Measurements from ENCODE around the gene LRMDA. TPM values are rescaled to one million over a fixed set of nuclear protein-coding genes. Genes with fewer than 3 reads are reported as not detected.

The LRMDA gene
- total RNA-seq, 1 donor from 2014 or later, result 5.2 TPM

- Mint-ChIP-seq H3K36me3 (no peaks in the 10 kb centered on the region), H3K27ac (no peak overlapping the region), H3K9me3 (peaks cover 9% of the 10 kb centered on the region), H3K4me3 (no peak overlapping the region), H3K27me3 (ENCODE audit: insufficient read depth, low read depth) (peaks cover 16% of the 10 kb centered on the region), H3K4me1 (peaks cover 47% of the 10 kb centered on the region)
- Histone ChIP-seq H4K20me1 (ENCODE audit: low read depth) (no peaks in the 10 kb centered on the region), H3K4me3 (no peak overlapping the region), H3K27me3 (peaks cover 72% of the 10 kb centered on the region), H3F3A (ENCODE audit: low read depth) (peaks cover 17% of the 10 kb centered on the region), H3K4me1 (peaks cover 29% of the 10 kb centered on the region), H3K9ac (no peak overlapping the region), H3K27ac (no peak overlapping the region), H3K9me3 (ENCODE audit: low read depth) (no peaks in the 10 kb centered on the region), H3K79me2 (ENCODE audit: low read depth) (no peaks in the 10 kb centered on the region), H2AFZ (replicated peaks) (no peak overlapping the region), H3K4me2 (no peak overlapping the region), H3K36me3 (no peaks in the 10 kb centered on the region)
- no peak for DNase-seq (ENCODE audit: low spot score)
- TF ChIP-seq EZH2 (IDR thresholded peaks at IDR 0.05), result no peak
- no peak for TF ChIP-seq EZH2phosphoT487 (IDR thresholded peaks at IDR 0.05)
- no peak for TF ChIP-seq CTCF (IDR thresholded peaks at IDR 0.05)
Observed at GRCh38 chr10:75436896-75437295, 5.5 kb downstream of the LRMDA start.

- H3K79me2 ChIP-seq (ENCODE audit: low read depth), result no peaks in the 10 kb centered on the region
- H3K36me3 ChIP-seq, result no peaks in the 10 kb centered on the region
- no peak overlapping the region for H3K4me3 Mint-ChIP-seq
- H3F3A ChIP-seq (ENCODE audit: low read depth), result peaks cover 12% of the 10 kb centered on the region
- no peaks in the 10 kb centered on the region for H3K36me3 Mint-ChIP-seq
- H3K27me3 Mint-ChIP-seq (ENCODE audit: insufficient read depth, low read depth), result peaks cover 11% of the 10 kb centered on the region
- peaks cover 41% of the 10 kb centered on the region for H3K4me1 Mint-ChIP-seq
- no peak overlapping the region for H3K27ac ChIP-seq
- H4K20me1 ChIP-seq (ENCODE audit: low read depth), result no peaks in the 10 kb centered on the region
- H3K4me3 ChIP-seq, result no peak overlapping the region
- no peak for DNase-seq (ENCODE audit: low spot score)
- no peak overlapping the region for H3K27ac Mint-ChIP-seq
- TF ChIP-seq EZH2phosphoT487 (IDR thresholded peaks at IDR 0.05) (no peak), CTCF (IDR thresholded peaks at IDR 0.05) (no peak), EZH2 (IDR thresholded peaks at IDR 0.05) (no peak)
- H3K4me2 ChIP-seq, result no peak overlapping the region
- H3K9me3 ChIP-seq (ENCODE audit: low read depth), result no peaks in the 10 kb centered on the region
- H3K27me3 ChIP-seq, result peaks cover 64% of the 10 kb centered on the region
- H3K4me1 ChIP-seq, result peaks cover 24% of the 10 kb centered on the region
- no peak overlapping the region for H2AFZ ChIP-seq (replicated peaks)
- H3K9me3 Mint-ChIP-seq, result peaks cover 16% of the 10 kb centered on the region
- H3K9ac ChIP-seq, result no peak overlapping the region
Observed at GRCh38 chr10:75437693-75438092, 6.3 kb downstream of the LRMDA start.

GRCh38 chr10:75438275-75438674 lies 6.9 kb downstream of the LRMDA start:
- H3K27me3 Mint-ChIP-seq (ENCODE audit: insufficient read depth, low read depth), result peaks cover 10% of the 10 kb centered on the region
- Histone ChIP-seq H3K4me3 (no peak overlapping the region), H4K20me1 (ENCODE audit: low read depth) (no peaks in the 10 kb centered on the region), H3K4me2 (no peak overlapping the region), H3K27ac (no peak overlapping the region), H3K4me1 (peaks cover 18% of the 10 kb centered on the region), H3K27me3 (peaks cover 58% of the 10 kb centered on the region), H3K9ac (no peak overlapping the region), H3K36me3 (no peaks in the 10 kb centered on the region), H2AFZ (replicated peaks) (no peak overlapping the region), H3F3A (ENCODE audit: low read depth) (peaks cover 8% of the 10 kb centered on the region), H3K79me2 (ENCODE audit: low read depth) (no peaks in the 10 kb centered on the region), H3K9me3 (ENCODE audit: low read depth) (peaks cover 4% of the 10 kb centered on the region)
- TF ChIP-seq EZH2phosphoT487 (IDR thresholded peaks at IDR 0.05) (no peak), CTCF (IDR thresholded peaks at IDR 0.05) (no peak), EZH2 (IDR thresholded peaks at IDR 0.05) (no peak)
- peaks cover 36% of the 10 kb centered on the region for H3K4me1 Mint-ChIP-seq
- no peak for DNase-seq (ENCODE audit: low spot score)
- no peak overlapping the region for H3K4me3 Mint-ChIP-seq
- no peaks in the 10 kb centered on the region for H3K36me3 Mint-ChIP-seq
- no peak overlapping the region for H3K27ac Mint-ChIP-seq
- peaks cover 19% of the 10 kb centered on the region for H3K9me3 Mint-ChIP-seq

All from neural progenitor cell (in vitro differentiated cells).